IgD-negative memory B cell (primary cell): ENCODE data around the gene TSC22D2. TPM values are rescaled to one million over a fixed set of nuclear protein-coding genes. Genes with fewer than 3 reads are reported as not detected.
A peak's percentile ranks its signal among the peaks of the same experiment; 100 is the strongest.

Experiments used
- H3K27ac Mint-ChIP-seq, 3 donors: one replicate each; pipeline ENCODE4 v1.8.0; 2020 to 2022; ENCODE audit warnings: mild to moderate bottlenecking in 3 of 3, mixed read lengths in 3 of 3, moderate library complexity in 1 of 3
- H3K27me3 Mint-ChIP-seq: one replicate; pipeline ENCODE4 v1.8.0; 2021; ENCODE audit warnings: mixed read lengths
- H3K36me3 Mint-ChIP-seq: one replicate; pipeline ENCODE4 v1.8.0; 2020; ENCODE audit warnings: mild to moderate bottlenecking, mixed read lengths
- H3K4me1 Mint-ChIP-seq, 3 donors: one replicate each; pipeline ENCODE4 v1.8.0; 2020 to 2022; ENCODE audit warnings: mixed read lengths in 3 of 3, mild to moderate bottlenecking in 1 of 3
- H3K4me3 Mint-ChIP-seq, 4 donors: one replicate each; pipeline ENCODE4 v1.8.0; 2020 to 2022; ENCODE audit warnings: mild to moderate bottlenecking in 4 of 4, mixed read lengths in 4 of 4, moderate library complexity in 3 of 4
- H3K9me3 Mint-ChIP-seq, 3 donors: one replicate each; pipeline ENCODE4 v1.8.0; 2020 to 2021; ENCODE audit warnings: mixed read lengths in 3 of 3, mild to moderate bottlenecking in 1 of 3
- polyA plus RNA-seq: library from polyadenylated mRNA; unstranded; fragments of 300-500 nt; fragmentation: Illumina TruSeq; gene quantifications from one replicate; pipeline ENCODE4 v1.2.3, GENCODE V29; 2021

The TSC22D2 gene
- 13.8 TPM for polyA plus RNA-seq

GRCh38 chr3:150408221-150409124 is at the start of gene TSC22D2:
TSC22D2 (plus strand) TSS chr3:150408298; CDS start chr3:150409351, 1,053 bp downstream.
- Mint-ChIP-seq H3K27me3 (no peaks in the 10 kb centered on the region), H3K27ac (peak within 1 kb of the TSS; percentile 96 to 99 (median 99)), H3K36me3 (peaks cover 1% of the 10 kb centered on the region), H3K9me3 (no peaks in the 10 kb centered on the region), H3K4me1 (peaks cover 26 to 35% (median 30%) of the 10 kb centered on the region in 3 donors), H3K4me3 (peak within 1 kb of the TSS; percentile 89 to 97 (median 96))

- Mint-ChIP-seq H3K4me3 (no peak overlapping the region), H3K9me3 (peaks cover 0 to 2% (median 0%) of the 10 kb centered on the region in 3 donors)
Observed at GRCh38 chr3:150359381-150359780, 48.7 kb upstream of the TSC22D2 start.

DNA sequence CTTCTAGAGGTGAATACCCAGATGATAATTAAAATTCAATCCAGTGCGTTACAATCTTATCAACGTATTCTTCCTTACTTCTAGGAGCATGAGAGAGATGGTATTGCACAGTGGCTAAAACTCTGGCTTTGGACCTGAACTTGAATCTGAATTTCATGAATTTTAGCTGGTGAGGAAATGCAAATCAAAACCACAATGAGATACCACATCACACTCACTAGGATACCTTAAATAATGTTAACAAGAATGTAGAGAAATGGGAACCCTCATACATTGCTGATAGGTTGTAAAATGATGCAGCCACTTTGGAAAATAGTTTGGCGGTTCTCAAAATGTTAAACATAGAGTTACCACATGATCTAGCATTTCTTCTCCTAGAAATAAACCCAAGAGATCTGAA is 47.1 kb upstream of the TSC22D2 start:
- H3K36me3 Mint-ChIP-seq: no peaks in the 10 kb centered on the region
- no peak overlapping the region for H3K27ac Mint-ChIP-seq
- no peak overlapping the region for H3K4me3 Mint-ChIP-seq
- peaks cover 0 to 2% (median 0%) of the 10 kb centered on the region in 3 donors for H3K9me3 Mint-ChIP-seq
- H3K4me1 Mint-ChIP-seq: peaks cover 0 to 1% (median 0%) of the 10 kb centered on the region in 3 donors
- peaks cover 2% of the 10 kb centered on the region for H3K27me3 Mint-ChIP-seq

More at GRCh38 chr3:150359381-150359780, 48.7 kb upstream of the TSC22D2 start:
- Mint-ChIP-seq H3K4me1 (peaks cover 0 to 1% (median 0%) of the 10 kb centered on the region in 3 donors), H3K36me3 (no peaks in the 10 kb centered on the region), H3K27me3 (peaks cover 2% of the 10 kb centered on the region), H3K27ac (no peak overlapping the region)

GRCh38 chr3:150362515-150363302 is 45.4 kb upstream of the TSC22D2 start:
- H3K4me3 Mint-ChIP-seq: no peak overlapping the region
- peaks cover 0 to 1% (median 0%) of the 10 kb centered on the region in 3 donors for H3K4me1 Mint-ChIP-seq
- H3K27me3 Mint-ChIP-seq: peaks cover 2% of the 10 kb centered on the region
- peaks cover 0 to 2% (median 0%) of the 10 kb centered on the region in 3 donors for H3K9me3 Mint-ChIP-seq
- no peak overlapping the region for H3K27ac Mint-ChIP-seq
- H3K36me3 Mint-ChIP-seq: no peaks in the 10 kb centered on the region

- Mint-ChIP-seq H3K27me3 (peaks cover 2% of the 10 kb centered on the region), H3K4me1 (peaks cover 0 to 1% (median 0%) of the 10 kb centered on the region in 3 donors), H3K9me3 (peaks cover 0 to 2% (median 0%) of the 10 kb centered on the region in 3 donors)
Observed at GRCh38 chr3:150363420-150363819, 44.7 kb upstream of the TSC22D2 start.

GRCh38 chr3:150365132-150365604 is 42.9 kb upstream of the TSC22D2 start:
- Mint-ChIP-seq H3K4me1 (peaks cover 0 to 1% (median 0%) of the 10 kb centered on the region in 3 donors), H3K9me3 (peaks cover 0 to 2% (median 0%) of the 10 kb centered on the region in 3 donors), H3K4me3 (no peak overlapping the region), H3K27me3 (peaks cover 2% of the 10 kb centered on the region), H3K36me3 (no peaks in the 10 kb centered on the region), H3K27ac (no peak overlapping the region)

More at GRCh38 chr3:150363420-150363819, 44.7 kb upstream of the TSC22D2 start:
- no peak overlapping the region for H3K27ac Mint-ChIP-seq
- no peak overlapping the region for H3K4me3 Mint-ChIP-seq
- no peaks in the 10 kb centered on the region for H3K36me3 Mint-ChIP-seq

GRCh38 chr3:150367757-150368156 is 40.3 kb upstream of the TSC22D2 start:
- Mint-ChIP-seq H3K4me1 (peaks cover 0 to 4% (median 3%) of the 10 kb centered on the region in 3 donors), H3K36me3 (no peaks in the 10 kb centered on the region), H3K27ac (no peak overlapping the region), H3K4me3 (no peak overlapping the region), H3K9me3 (no peaks in the 10 kb centered on the region), H3K27me3 (peaks cover 2% of the 10 kb centered on the region)

DNA sequence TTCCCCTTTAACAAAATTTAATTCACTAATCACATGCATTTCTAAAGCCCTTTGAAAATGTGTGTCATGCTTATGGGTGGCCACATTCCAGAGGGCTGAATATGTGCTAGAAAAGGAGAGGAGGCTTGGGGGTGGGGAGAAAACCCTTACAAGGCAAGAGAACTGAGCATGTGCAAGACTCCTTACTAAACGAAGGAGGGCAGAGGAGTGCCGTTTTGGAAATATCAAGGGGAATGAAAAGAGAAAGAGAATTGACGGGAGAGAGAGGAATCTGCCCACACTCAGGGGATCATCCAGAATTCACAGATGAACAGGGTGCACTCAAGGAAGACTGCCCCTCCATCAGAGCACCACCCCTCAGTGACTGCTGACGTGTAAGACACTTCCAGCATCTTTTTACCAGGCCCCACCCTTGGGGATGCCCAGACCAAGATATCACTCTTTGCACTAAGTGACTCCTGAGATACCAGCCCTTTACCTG is 37.9 kb upstream of the TSC22D2 start:
- H3K4me3 Mint-ChIP-seq: no peak overlapping the region

DNA sequence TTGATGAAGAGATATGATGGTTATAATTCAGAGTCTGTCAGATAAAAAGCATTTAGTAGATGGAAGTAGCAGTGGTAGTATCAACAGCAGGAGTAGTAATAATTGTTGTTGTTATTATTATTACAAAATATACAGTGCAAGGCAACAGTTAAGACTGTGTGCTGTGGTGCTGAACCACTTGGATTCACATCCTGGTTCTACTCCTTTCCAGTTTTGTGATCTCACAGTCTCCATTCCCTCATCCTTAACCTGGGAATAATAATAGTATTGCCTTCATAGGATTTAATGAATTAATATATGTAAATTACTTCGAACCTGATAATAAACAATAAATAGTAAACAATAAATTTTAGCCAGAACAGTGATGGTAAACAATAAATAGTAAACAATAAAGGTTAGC is 37.1 kb upstream of the TSC22D2 start:
- Mint-ChIP-seq H3K4me1 (peaks cover 8 to 13% (median 12%) of the 10 kb centered on the region in 3 donors), H3K27ac (no peak overlapping the region), H3K36me3 (no peaks in the 10 kb centered on the region), H3K9me3 (peaks cover 0 to 1% (median 0%) of the 10 kb centered on the region in 3 donors), H3K27me3 (no peaks in the 10 kb centered on the region), H3K4me3 (no peak overlapping the region)

More for the DNA sequence above, 37.9 kb upstream of the TSC22D2 start:
- Mint-ChIP-seq H3K27me3 (no peaks in the 10 kb centered on the region), H3K4me1 (peaks cover 8 to 13% (median 12%) of the 10 kb centered on the region in 3 donors), H3K9me3 (peaks cover 0 to 1% (median 0%) of the 10 kb centered on the region in 3 donors), H3K36me3 (no peaks in the 10 kb centered on the region), H3K27ac (no peak overlapping the region)

- Mint-ChIP-seq H3K4me1 (peaks cover 8 to 13% (median 12%) of the 10 kb centered on the region in 3 donors), H3K9me3 (peaks cover 0 to 1% (median 0%) of the 10 kb centered on the region in 3 donors), H3K4me3 (no peak overlapping the region), H3K27ac (no peak overlapping the region), H3K36me3 (no peaks in the 10 kb centered on the region), H3K27me3 (no peaks in the 10 kb centered on the region)
Observed at GRCh38 chr3:150371741-150372254, 36.3 kb upstream of the TSC22D2 start.

- H3K4me3 Mint-ChIP-seq: no peak overlapping the region
Observed at GRCh38 chr3:150372320-150372719, 35.8 kb upstream of the TSC22D2 start.

DNA sequence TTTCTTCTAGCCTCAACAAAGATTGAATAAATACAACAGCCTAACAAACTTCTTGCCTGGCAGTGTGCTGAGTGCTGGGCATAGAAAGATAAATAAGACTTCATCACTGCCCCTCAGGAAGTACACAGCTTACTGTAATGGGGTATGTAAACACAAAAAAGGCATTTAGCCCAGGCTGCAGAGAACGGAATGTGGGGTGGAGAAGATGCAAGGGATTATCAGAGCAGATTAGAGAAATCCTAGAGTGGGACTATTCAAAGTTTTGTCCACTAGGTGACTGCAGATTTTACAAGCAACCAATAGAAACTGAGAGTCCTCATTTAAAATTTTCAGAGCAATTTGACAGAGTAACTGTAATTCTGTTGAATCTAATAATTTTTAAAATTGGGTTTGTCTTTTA is 35.4 kb upstream of the TSC22D2 start:
- Mint-ChIP-seq H3K36me3 (no peaks in the 10 kb centered on the region), H3K27me3 (no peaks in the 10 kb centered on the region), H3K27ac (no peak overlapping the region), H3K4me3 (peak overlapping the region in 1 of 4 donors; percentile 69), H3K9me3 (peaks cover 0 to 1% (median 0%) of the 10 kb centered on the region in 3 donors), H3K4me1 (peaks cover 8 to 13% (median 12%) of the 10 kb centered on the region in 3 donors)

More at GRCh38 chr3:150372320-150372719, 35.8 kb upstream of the TSC22D2 start:
- no peaks in the 10 kb centered on the region for H3K27me3 Mint-ChIP-seq
- peaks cover 8 to 13% (median 12%) of the 10 kb centered on the region in 3 donors for H3K4me1 Mint-ChIP-seq
- H3K27ac Mint-ChIP-seq: no peak overlapping the region
- peaks cover 0 to 1% (median 0%) of the 10 kb centered on the region in 3 donors for H3K9me3 Mint-ChIP-seq
- H3K36me3 Mint-ChIP-seq: no peaks in the 10 kb centered on the region

DNA sequence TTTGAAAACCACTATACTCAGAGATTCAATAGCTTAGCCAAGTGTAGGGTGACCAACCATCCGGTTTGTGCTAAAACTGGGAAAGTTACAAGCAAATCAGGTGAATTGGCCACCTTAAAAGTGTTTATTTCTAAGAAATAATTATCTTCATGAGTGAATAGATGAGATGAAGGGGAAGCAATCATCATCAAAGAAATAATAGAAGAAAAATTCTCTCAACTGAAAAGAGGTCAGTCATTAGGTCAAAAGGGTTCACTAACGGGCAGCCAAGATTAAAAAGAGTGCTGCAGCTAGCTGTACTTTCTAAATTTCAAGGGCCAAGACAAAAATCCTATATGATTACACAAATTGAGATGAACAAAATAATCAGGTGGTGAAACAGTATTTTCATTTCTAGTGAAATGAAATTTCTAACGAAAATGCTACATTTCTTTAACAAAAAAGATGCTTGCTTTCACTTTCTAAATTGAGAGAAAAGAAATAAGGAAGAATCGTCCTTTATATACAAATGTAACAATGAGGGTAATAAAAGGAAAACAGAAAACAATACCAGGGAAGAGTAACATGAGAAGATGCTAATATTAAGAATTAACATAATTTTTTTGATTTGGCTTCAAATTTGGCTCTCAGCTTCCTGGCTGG is 34.7 kb upstream of the TSC22D2 start:
- H3K27ac Mint-ChIP-seq: peak overlapping the region in 1 of 3 donors; percentile 30
- H3K27me3 Mint-ChIP-seq: no peaks in the 10 kb centered on the region
- H3K4me1 Mint-ChIP-seq: peaks cover 8 to 13% (median 12%) of the 10 kb centered on the region in 3 donors
- H3K4me3 Mint-ChIP-seq: peak overlapping the region; percentile 9 to 89 (median 80)
- H3K36me3 Mint-ChIP-seq: no peaks in the 10 kb centered on the region
- H3K9me3 Mint-ChIP-seq: peaks cover 0 to 1% (median 0%) of the 10 kb centered on the region in 3 donors

- H3K4me1 Mint-ChIP-seq: peaks cover 8 to 13% (median 12%) of the 10 kb centered on the region in 3 donors
- H3K27me3 Mint-ChIP-seq: no peaks in the 10 kb centered on the region
- H3K4me3 Mint-ChIP-seq: no peak overlapping the region
- H3K9me3 Mint-ChIP-seq: peaks cover 0 to 1% (median 0%) of the 10 kb centered on the region in 3 donors
- no peaks in the 10 kb centered on the region for H3K36me3 Mint-ChIP-seq
- H3K27ac Mint-ChIP-seq: no peak overlapping the region
Observed at GRCh38 chr3:150374975-150375374, 33.1 kb upstream of the TSC22D2 start.
